HepG2 (cell line): Measurements from ENCODE around the gene MIEF1. TPM values are rescaled to one million over a fixed set of nuclear protein-coding genes. Genes with fewer than 3 reads are reported as not detected.

Experiments used
- NFKB2 ChIP-seq: sonication (generic); formaldehyde crosslinking; IDR thresholded peaks from 2 replicates; pipeline ENCODE4 v1.4.0; 2020; ENCODE audit warnings: missing genetic modification reagents, borderline replicate concordance
- PHF20 ChIP-seq: sonication (generic); formaldehyde crosslinking; IDR thresholded peaks from 2 replicates; pipeline ENCODE4 v1.5.0; 2020; ENCODE audit warnings: mild to moderate bottlenecking, missing genetic modification reagents
- SSRP1 ChIP-seq: IDR thresholded peaks from 2 replicates; pipeline ENCODE4 v1.6.1; 2016; ENCODE audit warnings: control low read depth
- WIZ ChIP-seq: sonication (generic); formaldehyde crosslinking; IDR thresholded peaks from 2 replicates; pipeline ENCODE4 v1.5.1; 2020; ENCODE audit warnings: mild to moderate bottlenecking, missing genetic modification reagents
- ZNF557 ChIP-seq: sonication (generic); formaldehyde crosslinking; IDR thresholded peaks from 2 replicates; pipeline ENCODE4 v1.4.0; 2020; ENCODE audit warnings: missing genetic modification reagents
- polyA plus RNA-seq, 8 experiments: library from polyadenylated mRNA; depleted of rRNA in 3 of 8; stranded (reverse) in 7 of 8; unstranded in 1 of 8; fragments of >200 nt; fragmentation: Illumina TruSeq in 4 of 8; extraction: Trizol in 4 of 8; gene quantifications; 2 replicates each; pipeline versions ENCODE4 v1.2.1 to v1.2.3, GENCODE V29; 2011 to 2016; ENCODE audit warnings: low read depth in 4 of 8, missing spikeins in 1 of 8, mixed read lengths in 1 of 8; ENCODE audit not compliant: insufficient read depth in 1 of 8
- total RNA-seq, 5 experiments: library from RNA; depleted of rRNA; stranded (reverse); fragments of >200 nt; fragmentation: Illumina TruSeq; extraction: Trizol; gene quantifications; 2 replicates each; pipeline ENCODE4 v1.2.3, GENCODE V29; 2016; ENCODE audit warnings: low read depth in 1 of 5
- TF ChIP-seq, protein P1 (sequence below): sonication (generic); formaldehyde crosslinking; IDR thresholded peaks from 2 replicates; pipeline ENCODE4 v1.9.0; 2022; ENCODE audit warnings: missing genetic modification reagents, mild to moderate bottlenecking, borderline replicate concordance
- TF ChIP-seq, protein P2 (sequence below): sonication (generic); formaldehyde crosslinking; IDR thresholded peaks from 2 replicates; pipeline ENCODE4 v1.4.0; 2020; ENCODE audit warnings: missing genetic modification reagents
- TF ChIP-seq, protein P3 (sequence below): sonication (generic); formaldehyde crosslinking; IDR thresholded peaks from 2 replicates; pipeline ENCODE4 v1.8.0; 2022; ENCODE audit warnings: mild to moderate bottlenecking, missing genetic modification reagents
- TF ChIP-seq, protein P4 (sequence below): sonication (generic); formaldehyde crosslinking; conservative IDR thresholded peaks from 2 replicates; pipeline ENCODE4 v1.8.0; 2022; ENCODE audit warnings: mild to moderate bottlenecking, moderate library complexity, missing genetic modification reagents
- TF ChIP-seq, protein P5 (sequence below): sonication (generic); formaldehyde crosslinking; IDR thresholded peaks from 2 replicates; pipeline ENCODE4 v1.5.1; 2020; ENCODE audit warnings: mild to moderate bottlenecking, missing genetic modification reagents, borderline replicate concordance
- TF ChIP-seq, protein P6 (sequence below): sonication (generic); formaldehyde crosslinking; IDR thresholded peaks from 2 replicates; pipeline ENCODE4 v1.5.1; 2020; ENCODE audit warnings: mild to moderate bottlenecking, missing genetic modification reagents, moderate library complexity

Gene MIEF1
- total and polyA plus RNA-seq, 2 of the 13 experiments (the other 11 are each of a cell fraction or from before 2014, with no cell fraction given), result 21.7 to 34.8 TPM

DNA sequence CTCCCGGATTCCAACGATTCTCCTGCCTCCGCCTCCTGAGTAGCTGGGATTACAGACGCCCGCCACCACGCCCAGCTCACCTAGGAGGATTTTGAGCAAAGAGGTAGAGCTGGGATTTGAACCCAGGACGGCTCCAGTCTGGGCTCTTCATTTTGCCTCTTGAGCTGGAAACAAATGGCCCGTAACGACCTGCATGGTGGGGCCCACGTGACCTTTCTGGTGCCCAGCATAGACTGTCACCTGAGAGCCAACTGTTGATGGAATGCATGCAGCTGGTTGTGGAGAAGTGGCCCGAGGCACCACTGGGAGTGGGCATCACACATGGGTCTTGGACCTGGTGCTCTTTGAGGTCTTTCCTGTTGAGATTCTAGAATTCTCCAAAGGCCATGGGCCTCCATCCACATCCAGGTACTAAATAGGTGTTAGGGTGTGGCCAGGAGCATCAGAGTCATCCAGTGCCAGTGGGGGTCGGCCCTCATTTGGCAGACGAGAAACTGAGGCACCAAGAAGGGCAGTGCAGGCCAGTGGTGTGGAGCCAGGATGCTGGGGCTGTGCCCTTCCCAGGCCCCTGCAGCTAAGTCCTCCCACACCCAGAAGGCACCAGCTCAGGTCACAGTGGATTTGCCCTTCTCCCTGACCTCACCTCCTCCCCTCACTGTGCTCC is 22.1 kb downstream of the MIEF1 start (continued):
- TF ChIP-seq, protein P1, sequence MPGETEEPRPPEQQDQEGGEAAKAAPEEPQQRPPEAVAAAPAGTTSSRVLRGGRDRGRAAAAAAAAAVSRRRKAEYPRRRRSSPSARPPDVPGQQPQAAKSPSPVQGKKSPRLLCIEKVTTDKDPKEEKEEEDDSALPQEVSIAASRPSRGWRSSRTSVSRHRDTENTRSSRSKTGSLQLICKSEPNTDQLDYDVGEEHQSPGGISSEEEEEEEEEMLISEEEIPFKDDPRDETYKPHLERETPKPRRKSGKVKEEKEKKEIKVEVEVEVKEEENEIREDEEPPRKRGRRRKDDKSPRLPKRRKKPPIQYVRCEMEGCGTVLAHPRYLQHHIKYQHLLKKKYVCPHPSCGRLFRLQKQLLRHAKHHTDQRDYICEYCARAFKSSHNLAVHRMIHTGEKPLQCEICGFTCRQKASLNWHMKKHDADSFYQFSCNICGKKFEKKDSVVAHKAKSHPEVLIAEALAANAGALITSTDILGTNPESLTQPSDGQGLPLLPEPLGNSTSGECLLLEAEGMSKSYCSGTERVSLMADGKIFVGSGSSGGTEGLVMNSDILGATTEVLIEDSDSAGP (CRISPR knock-in tag), result 0 out of 2 replicates have a peak, but pooled peaks have one; percentile 13
- no peak for TF ChIP-seq PHF20 (CRISPR knock-in tag)
- TF ChIP-seq, protein P2, sequence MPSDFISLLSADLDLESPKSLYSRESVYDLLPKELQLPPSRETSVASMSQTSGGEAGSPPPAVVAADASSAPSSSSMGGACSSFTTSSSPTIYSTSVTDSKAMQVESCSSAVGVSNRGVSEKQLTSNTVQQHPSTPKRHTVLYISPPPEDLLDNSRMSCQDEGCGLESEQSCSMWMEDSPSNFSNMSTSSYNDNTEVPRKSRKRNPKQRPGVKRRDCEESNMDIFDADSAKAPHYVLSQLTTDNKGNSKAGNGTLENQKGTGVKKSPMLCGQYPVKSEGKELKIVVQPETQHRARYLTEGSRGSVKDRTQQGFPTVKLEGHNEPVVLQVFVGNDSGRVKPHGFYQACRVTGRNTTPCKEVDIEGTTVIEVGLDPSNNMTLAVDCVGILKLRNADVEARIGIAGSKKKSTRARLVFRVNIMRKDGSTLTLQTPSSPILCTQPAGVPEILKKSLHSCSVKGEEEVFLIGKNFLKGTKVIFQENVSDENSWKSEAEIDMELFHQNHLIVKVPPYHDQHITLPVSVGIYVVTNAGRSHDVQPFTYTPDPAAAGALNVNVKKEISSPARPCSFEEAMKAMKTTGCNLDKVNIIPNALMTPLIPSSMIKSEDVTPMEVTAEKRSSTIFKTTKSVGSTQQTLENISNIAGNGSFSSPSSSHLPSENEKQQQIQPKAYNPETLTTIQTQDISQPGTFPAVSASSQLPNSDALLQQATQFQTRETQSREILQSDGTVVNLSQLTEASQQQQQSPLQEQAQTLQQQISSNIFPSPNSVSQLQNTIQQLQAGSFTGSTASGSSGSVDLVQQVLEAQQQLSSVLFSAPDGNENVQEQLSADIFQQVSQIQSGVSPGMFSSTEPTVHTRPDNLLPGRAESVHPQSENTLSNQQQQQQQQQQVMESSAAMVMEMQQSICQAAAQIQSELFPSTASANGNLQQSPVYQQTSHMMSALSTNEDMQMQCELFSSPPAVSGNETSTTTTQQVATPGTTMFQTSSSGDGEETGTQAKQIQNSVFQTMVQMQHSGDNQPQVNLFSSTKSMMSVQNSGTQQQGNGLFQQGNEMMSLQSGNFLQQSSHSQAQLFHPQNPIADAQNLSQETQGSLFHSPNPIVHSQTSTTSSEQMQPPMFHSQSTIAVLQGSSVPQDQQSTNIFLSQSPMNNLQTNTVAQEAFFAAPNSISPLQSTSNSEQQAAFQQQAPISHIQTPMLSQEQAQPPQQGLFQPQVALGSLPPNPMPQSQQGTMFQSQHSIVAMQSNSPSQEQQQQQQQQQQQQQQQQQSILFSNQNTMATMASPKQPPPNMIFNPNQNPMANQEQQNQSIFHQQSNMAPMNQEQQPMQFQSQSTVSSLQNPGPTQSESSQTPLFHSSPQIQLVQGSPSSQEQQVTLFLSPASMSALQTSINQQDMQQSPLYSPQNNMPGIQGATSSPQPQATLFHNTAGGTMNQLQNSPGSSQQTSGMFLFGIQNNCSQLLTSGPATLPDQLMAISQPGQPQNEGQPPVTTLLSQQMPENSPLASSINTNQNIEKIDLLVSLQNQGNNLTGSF (CRISPR knock-in tag), result no peak
- TF ChIP-seq, protein P3, sequence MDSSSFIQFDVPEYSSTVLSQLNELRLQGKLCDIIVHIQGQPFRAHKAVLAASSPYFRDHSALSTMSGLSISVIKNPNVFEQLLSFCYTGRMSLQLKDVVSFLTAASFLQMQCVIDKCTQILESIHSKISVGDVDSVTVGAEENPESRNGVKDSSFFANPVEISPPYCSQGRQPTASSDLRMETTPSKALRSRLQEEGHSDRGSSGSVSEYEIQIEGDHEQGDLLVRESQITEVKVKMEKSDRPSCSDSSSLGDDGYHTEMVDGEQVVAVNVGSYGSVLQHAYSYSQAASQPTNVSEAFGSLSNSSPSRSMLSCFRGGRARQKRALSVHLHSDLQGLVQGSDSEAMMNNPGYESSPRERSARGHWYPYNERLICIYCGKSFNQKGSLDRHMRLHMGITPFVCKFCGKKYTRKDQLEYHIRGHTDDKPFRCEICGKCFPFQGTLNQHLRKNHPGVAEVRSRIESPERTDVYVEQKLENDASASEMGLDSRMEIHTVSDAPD (CRISPR knock-in tag), result no peak
- TF ChIP-seq, protein P4, sequence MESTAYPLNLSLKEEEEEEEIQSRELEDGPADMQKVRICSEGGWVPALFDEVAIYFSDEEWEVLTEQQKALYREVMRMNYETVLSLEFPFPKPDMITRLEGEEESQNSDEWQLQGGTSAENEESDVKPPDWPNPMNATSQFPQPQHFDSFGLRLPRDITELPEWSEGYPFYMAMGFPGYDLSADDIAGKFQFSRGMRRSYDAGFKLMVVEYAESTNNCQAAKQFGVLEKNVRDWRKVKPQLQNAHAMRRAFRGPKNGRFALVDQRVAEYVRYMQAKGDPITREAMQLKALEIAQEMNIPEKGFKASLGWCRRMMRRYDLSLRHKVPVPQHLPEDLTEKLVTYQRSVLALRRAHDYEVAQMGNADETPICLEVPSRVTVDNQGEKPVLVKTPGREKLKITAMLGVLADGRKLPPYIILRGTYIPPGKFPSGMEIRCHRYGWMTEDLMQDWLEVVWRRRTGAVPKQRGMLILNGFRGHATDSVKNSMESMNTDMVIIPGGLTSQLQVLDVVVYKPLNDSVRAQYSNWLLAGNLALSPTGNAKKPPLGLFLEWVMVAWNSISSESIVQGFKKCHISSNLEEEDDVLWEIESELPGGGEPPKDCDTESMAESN (CRISPR knock-in tag), result peak; percentile 40; the same call in 1 of the 2 replicates
- peak; percentile 68; the same call in 1 of the 2 replicates for TF ChIP-seq SSRP1 (CRISPR knock-in tag)
- peak; percentile 31; the same call in 1 of the 2 replicates for TF ChIP-seq NFKB2 (CRISPR knock-in tag)
- TF ChIP-seq, protein P5, sequence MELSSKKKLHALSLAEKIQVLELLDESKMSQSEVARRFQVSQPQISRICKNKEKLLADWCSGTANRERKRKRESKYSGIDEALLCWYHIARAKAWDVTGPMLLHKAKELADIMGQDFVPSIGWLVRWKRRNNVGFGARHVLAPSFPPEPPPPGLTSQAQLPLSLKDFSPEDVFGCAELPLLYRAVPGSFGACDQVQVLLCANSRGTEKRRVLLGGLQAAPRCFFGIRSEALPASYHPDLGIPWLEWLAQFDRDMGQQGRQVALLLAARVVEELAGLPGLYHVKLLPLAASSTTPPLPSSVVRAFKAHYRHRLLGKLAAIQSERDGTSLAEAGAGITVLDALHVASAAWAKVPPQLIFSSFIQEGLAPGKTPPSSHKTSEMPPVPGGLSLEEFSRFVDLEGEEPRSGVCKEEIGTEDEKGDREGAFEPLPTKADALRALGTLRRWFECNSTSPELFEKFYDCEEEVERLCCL (CRISPR knock-in tag), result 0 out of 2 replicates have a peak, but pooled peaks have one; percentile 61
- no peak for TF ChIP-seq ZNF557
- TF ChIP-seq WIZ (CRISPR knock-in tag), result no peak
- TF ChIP-seq, protein P6, sequence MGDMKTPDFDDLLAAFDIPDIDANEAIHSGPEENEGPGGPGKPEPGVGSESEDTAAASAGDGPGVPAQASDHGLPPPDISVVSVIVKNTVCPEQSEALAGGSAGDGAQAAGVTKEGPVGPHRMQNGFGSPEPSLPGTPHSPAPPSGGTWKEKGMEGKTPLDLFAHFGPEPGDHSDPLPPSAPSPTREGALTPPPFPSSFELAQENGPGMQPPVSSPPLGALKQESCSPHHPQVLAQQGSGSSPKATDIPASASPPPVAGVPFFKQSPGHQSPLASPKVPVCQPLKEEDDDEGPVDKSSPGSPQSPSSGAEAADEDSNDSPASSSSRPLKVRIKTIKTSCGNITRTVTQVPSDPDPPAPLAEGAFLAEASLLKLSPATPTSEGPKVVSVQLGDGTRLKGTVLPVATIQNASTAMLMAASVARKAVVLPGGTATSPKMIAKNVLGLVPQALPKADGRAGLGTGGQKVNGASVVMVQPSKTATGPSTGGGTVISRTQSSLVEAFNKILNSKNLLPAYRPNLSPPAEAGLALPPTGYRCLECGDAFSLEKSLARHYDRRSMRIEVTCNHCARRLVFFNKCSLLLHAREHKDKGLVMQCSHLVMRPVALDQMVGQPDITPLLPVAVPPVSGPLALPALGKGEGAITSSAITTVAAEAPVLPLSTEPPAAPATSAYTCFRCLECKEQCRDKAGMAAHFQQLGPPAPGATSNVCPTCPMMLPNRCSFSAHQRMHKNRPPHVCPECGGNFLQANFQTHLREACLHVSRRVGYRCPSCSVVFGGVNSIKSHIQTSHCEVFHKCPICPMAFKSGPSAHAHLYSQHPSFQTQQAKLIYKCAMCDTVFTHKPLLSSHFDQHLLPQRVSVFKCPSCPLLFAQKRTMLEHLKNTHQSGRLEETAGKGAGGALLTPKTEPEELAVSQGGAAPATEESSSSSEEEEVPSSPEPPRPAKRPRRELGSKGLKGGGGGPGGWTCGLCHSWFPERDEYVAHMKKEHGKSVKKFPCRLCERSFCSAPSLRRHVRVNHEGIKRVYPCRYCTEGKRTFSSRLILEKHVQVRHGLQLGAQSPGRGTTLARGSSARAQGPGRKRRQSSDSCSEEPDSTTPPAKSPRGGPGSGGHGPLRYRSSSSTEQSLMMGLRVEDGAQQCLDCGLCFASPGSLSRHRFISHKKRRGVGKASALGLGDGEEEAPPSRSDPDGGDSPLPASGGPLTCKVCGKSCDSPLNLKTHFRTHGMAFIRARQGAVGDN, result peak; percentile 43
